Endodermal cell (in vitro differentiated cells): ENCODE results near the gene NAXD. TPM values are rescaled to one million over a fixed set of nuclear protein-coding genes. Genes with fewer than 3 reads are reported as not detected.

Source experiments
- DNase-seq: peaks from one replicate; pipeline ENCODE4 v3.0.0-alpha.2; 2017
- H3K27ac ChIP-seq: 2 replicates; pipeline ENCODE4 v1.5.1; 2013; ENCODE audit warnings: mild to moderate bottlenecking, low read depth, low read length, moderate library complexity
- H3K27me3 ChIP-seq: 2 replicates; pipeline ENCODE4 v1.6.1; 2013; ENCODE audit warnings: mild to moderate bottlenecking, low read length, moderate library complexity; ENCODE audit not compliant: insufficient read depth, control insufficient read depth, poor library complexity, severe bottlenecking
- H3K36me3 ChIP-seq: 2 replicates; pipeline ENCODE4 v1.7.0; 2013; ENCODE audit warnings: mild to moderate bottlenecking, low read length, moderate library complexity; ENCODE audit not compliant: control insufficient read depth, insufficient read depth
- H3K4me1 ChIP-seq: one replicate; pipeline ENCODE4 v1.7.0; 2013; ENCODE audit warnings: low read length; ENCODE audit not compliant: control insufficient read depth, insufficient read depth
- H3K4me3 ChIP-seq: 2 replicates; pipeline ENCODE4 v1.5.1; 2013; ENCODE audit warnings: mild to moderate bottlenecking, low read length, moderate library complexity
- H3K9ac ChIP-seq: 2 replicates; pipeline ENCODE4 v1.6.1; 2013; ENCODE audit warnings: mild to moderate bottlenecking, low read length, moderate library complexity; ENCODE audit not compliant: poor library complexity, severe bottlenecking; ENCODE audit errors: extremely low read depth
- H3K9me3 ChIP-seq: 2 replicates; pipeline ENCODE4 v1.6.1; 2013; ENCODE audit warnings: mild to moderate bottlenecking, low read length, moderate library complexity; ENCODE audit not compliant: control insufficient read depth
- H3K27ac Mint-ChIP-seq: 2 replicates; pipeline ENCODE4 v1.8.0; 2020; ENCODE audit warnings: mixed read lengths
- H3K27me3 Mint-ChIP-seq: 2 replicates; pipeline ENCODE4 v1.8.0; 2021; ENCODE audit warnings: mild to moderate bottlenecking, mixed read lengths; ENCODE audit not compliant: insufficient read depth
- H3K36me3 Mint-ChIP-seq: 2 replicates; pipeline ENCODE4 v1.8.0; 2020; ENCODE audit warnings: low read depth, mixed read lengths
- H3K4me1 Mint-ChIP-seq: 2 replicates; pipeline ENCODE4 v1.8.0; 2020; ENCODE audit warnings: mixed read lengths
- H3K4me3 Mint-ChIP-seq: 2 replicates; pipeline ENCODE4 v1.8.0; 2020; ENCODE audit warnings: mild to moderate bottlenecking, moderate library complexity, mixed read lengths
- H3K9me3 Mint-ChIP-seq: 2 replicates; pipeline ENCODE4 v1.8.0; 2020; ENCODE audit warnings: mild to moderate bottlenecking, mixed read lengths
- CTCF ChIP-seq: fragments of 200-600 bp; sonication (generic); conservative IDR thresholded peaks from 2 replicates; pipeline ENCODE4 v1.5.0; 2021; ENCODE audit warnings: antibody characterized with exemption, mild to moderate bottlenecking
- WGBS, 2 experiments: methylation state at CpG; one replicate each; pipeline versions ENCODE4 v1.1.5 to v1.1.7; 2013; ENCODE audit warnings: missing lambda C conversion rate in 2 of 2, mixed read lengths in 1 of 2; ENCODE audit not compliant: insufficient coverage in 1 of 2, insufficient read length in 1 of 2; 5-methylcytosine and 5-hydroxymethylcytosine counted together
- total RNA-seq, 2 donors: library from RNA; stranded (reverse); fragmentation: NEBNext Ultra II Directional in 1 of 2; extraction: Animal tissue kit (Norgen Biotek cat#: 25700) in 1 of 2; gene quantifications; 2 replicates in 1 of 2; 3 replicates in 1 of 2; pipeline ENCODE4 v1.2.1, GENCODE V29; 2021

NAXD gene
- total RNA-seq, 2 donors from 2014 or later, result 31.3 to 33.4 TPM

GRCh38 chr13:110574161-110574560, 41.2 kb upstream of the NAXD start:
- H3K4me3 ChIP-seq, result no peak overlapping the region
- no peak for TF ChIP-seq CTCF
- WGBS, 2 experiments, result 81 to 90% methylated on average over 5 to 9 of the region's 9 CpGs
- no peaks in the 10 kb centered on the region for H3K36me3 ChIP-seq
- H3K36me3 Mint-ChIP-seq, result no peaks in the 10 kb centered on the region
- no peak overlapping the region for H3K4me3 Mint-ChIP-seq
- peak; percentile 59 for DNase-seq
- no peaks in the 10 kb centered on the region for H3K27me3 ChIP-seq
- H3K9me3 ChIP-seq, result no peaks in the 10 kb centered on the region
- H3K4me1 Mint-ChIP-seq, result peaks cover 23% of the 10 kb centered on the region
- no peak overlapping the region for H3K9ac ChIP-seq
- no peaks in the 10 kb centered on the region for H3K27me3 Mint-ChIP-seq
- no peaks in the 10 kb centered on the region for H3K9me3 Mint-ChIP-seq
- no peak overlapping the region for H3K27ac ChIP-seq
- no peak overlapping the region for H3K27ac Mint-ChIP-seq
- peaks cover 14% of the 10 kb centered on the region for H3K4me1 ChIP-seq

GRCh38 chr13:110575322-110576069, 39.8 kb upstream of the NAXD start:
- H3K27ac ChIP-seq, result no peak overlapping the region
- no peak overlapping the region for H3K9ac ChIP-seq
- TF ChIP-seq CTCF, result peak; percentile 40
- H3K9me3 Mint-ChIP-seq, result no peaks in the 10 kb centered on the region
- no peaks in the 10 kb centered on the region for H3K9me3 ChIP-seq
- H3K4me3 ChIP-seq, result no peak overlapping the region
- H3K27me3 ChIP-seq, result no peaks in the 10 kb centered on the region
- WGBS, 2 experiments, result 51 to 56% methylated on average over 5 to 15 of the region's 15 CpGs
- H3K4me1 Mint-ChIP-seq, result peaks cover 23% of the 10 kb centered on the region
- peak overlapping the region; percentile 14 for H3K4me3 Mint-ChIP-seq
- H3K27me3 Mint-ChIP-seq, result no peaks in the 10 kb centered on the region
- H3K4me1 ChIP-seq, result peaks cover 14% of the 10 kb centered on the region
- H3K36me3 Mint-ChIP-seq, result no peaks in the 10 kb centered on the region
- peak; percentile 89 for DNase-seq
- H3K36me3 ChIP-seq, result no peaks in the 10 kb centered on the region
- H3K27ac Mint-ChIP-seq, result peak overlapping the region; percentile 73

GRCh38 chr13:110576070-110576394, 39.3 kb upstream of the NAXD start:
- H3K27me3 ChIP-seq, result no peaks in the 10 kb centered on the region
- H3K9me3 Mint-ChIP-seq, result no peaks in the 10 kb centered on the region
- no peaks in the 10 kb centered on the region for H3K36me3 ChIP-seq
- TF ChIP-seq CTCF, result no peak
- no peak overlapping the region for H3K4me3 ChIP-seq
- H3K4me1 Mint-ChIP-seq, result peaks cover 23% of the 10 kb centered on the region
- peaks cover 14% of the 10 kb centered on the region for H3K4me1 ChIP-seq
- H3K27ac Mint-ChIP-seq, result peak overlapping the region; percentile 73
- no peak for DNase-seq
- no peaks in the 10 kb centered on the region for H3K27me3 Mint-ChIP-seq
- H3K36me3 Mint-ChIP-seq, result no peaks in the 10 kb centered on the region
- H3K9me3 ChIP-seq, result no peaks in the 10 kb centered on the region
- no peak overlapping the region for H3K9ac ChIP-seq
- H3K4me3 Mint-ChIP-seq, result no peak overlapping the region
- no peak overlapping the region for H3K27ac ChIP-seq
- WGBS, 2 experiments, result 88 to 92% methylated on average over 6 to 7 of the region's 7 CpGs
